Activated T-cell treated with anti-CD3 and anti-CD28 coated beads, Interleukin-2, amount 50 U/mL, for 4 hours (primary cell): ENCODE data around the gene NEMP2. TPM values are rescaled to one million over a fixed set of nuclear protein-coding genes. Genes with fewer than 3 reads are reported as not detected.

Source experiments
- ATAC-seq, 2 donors: fragments of 200-7000 bp; cut with Tn5 transposase; one replicate each; pipeline ENCODE4 v1.10.0; 2021
- DNase-seq: peaks from one replicate; pipeline ENCODE4 v3.0.0-alpha.2; 2020
- H3K27me3 Mint-ChIP-seq: one replicate; pipeline ENCODE4 v1.8.0; 2021; ENCODE audit warnings: low read depth, mixed read lengths
- H3K36me3 Mint-ChIP-seq: one replicate; pipeline ENCODE4 v1.8.0; 2022; ENCODE audit warnings: mixed read lengths; ENCODE audit not compliant: insufficient read depth
- H3K4me1 Mint-ChIP-seq: one replicate; pipeline ENCODE4 v1.8.0; 2021; ENCODE audit warnings: low read depth, mixed read lengths
- H3K4me3 Mint-ChIP-seq: one replicate; pipeline ENCODE4 v1.8.0; 2021; ENCODE audit warnings: mild to moderate bottlenecking, moderate library complexity, mixed read lengths
- H3K9me3 Mint-ChIP-seq: one replicate; pipeline ENCODE4 v1.8.0; 2021; ENCODE audit warnings: mixed read lengths
- total RNA-seq, 3 donors: library from RNA; stranded (reverse); gene quantifications; one replicate each; pipeline ENCODE4 v1.2.1, GENCODE V29; 2021

The NEMP2 gene
- total RNA-seq, 3 donors from 2014 or later, result 6.8 to 8.6 (median 8.5) TPM

DNA sequence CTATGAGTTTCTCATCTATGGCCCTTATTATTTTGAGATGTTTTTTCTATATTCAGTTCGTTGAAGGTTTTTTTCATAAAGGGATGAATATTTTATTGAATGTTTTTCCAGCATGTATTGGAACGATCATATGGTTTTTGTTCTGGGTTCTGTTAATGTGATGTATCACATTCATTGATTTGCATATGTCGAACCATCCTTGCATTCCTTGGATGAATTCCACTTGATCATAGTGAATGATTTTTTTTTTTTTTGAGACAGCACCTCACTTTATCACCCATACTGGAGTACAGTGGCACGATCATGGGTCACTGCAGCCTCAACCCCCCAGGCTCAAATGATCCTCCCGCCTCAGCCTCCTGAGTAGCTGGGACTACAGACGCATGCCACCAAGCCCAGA, 5.5 kb upstream of the NEMP2 start:
- no peaks in the 10 kb centered on the region for H3K27me3 Mint-ChIP-seq
- peaks cover 31% of the 10 kb centered on the region for H3K36me3 Mint-ChIP-seq
- H3K4me1 Mint-ChIP-seq, result peaks cover 16% of the 10 kb centered on the region
- no peak for DNase-seq
- no peak overlapping the region for H3K4me3 Mint-ChIP-seq
- ATAC-seq, result no peak
- H3K9me3 Mint-ChIP-seq, result peaks cover 48% of the 10 kb centered on the region

- ATAC-seq, result no peak
- H3K4me1 Mint-ChIP-seq, result peaks cover 23% of the 10 kb centered on the region
- peaks cover 31% of the 10 kb centered on the region for H3K36me3 Mint-ChIP-seq
- H3K4me3 Mint-ChIP-seq, result no peak overlapping the region
- no peak for DNase-seq
- peaks cover 48% of the 10 kb centered on the region for H3K9me3 Mint-ChIP-seq
- H3K27me3 Mint-ChIP-seq, result no peaks in the 10 kb centered on the region
These were observed 3.7 kb upstream of the NEMP2 start for GRCh38 chr2:190538201-190538600.

DNA sequence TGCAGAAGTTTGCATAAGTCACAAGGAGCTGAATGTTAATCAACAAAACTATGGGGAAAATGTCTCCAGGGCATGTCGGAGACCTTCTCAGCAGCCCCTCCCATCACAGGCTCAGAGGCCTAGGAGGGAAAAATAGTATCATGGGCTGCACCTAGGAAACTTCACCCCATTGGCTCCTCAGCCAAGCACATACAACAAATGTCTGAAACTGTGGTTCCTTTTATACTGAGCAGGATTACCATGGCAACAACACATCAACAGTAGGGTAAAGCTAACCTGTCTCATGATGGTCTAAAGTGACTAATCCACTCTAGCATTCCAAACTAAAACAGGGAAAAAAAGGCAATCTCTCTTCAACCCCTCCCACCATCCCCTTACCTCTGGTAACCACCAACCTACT, 3.2 kb upstream of the NEMP2 start:
- Mint-ChIP-seq H3K27me3 (no peaks in the 10 kb centered on the region), H3K4me1 (peaks cover 28% of the 10 kb centered on the region), H3K36me3 (peaks cover 29% of the 10 kb centered on the region), H3K4me3 (no peak overlapping the region), H3K9me3 (peaks cover 48% of the 10 kb centered on the region)
- ATAC-seq, result no peak
- no peak for DNase-seq

DNA sequence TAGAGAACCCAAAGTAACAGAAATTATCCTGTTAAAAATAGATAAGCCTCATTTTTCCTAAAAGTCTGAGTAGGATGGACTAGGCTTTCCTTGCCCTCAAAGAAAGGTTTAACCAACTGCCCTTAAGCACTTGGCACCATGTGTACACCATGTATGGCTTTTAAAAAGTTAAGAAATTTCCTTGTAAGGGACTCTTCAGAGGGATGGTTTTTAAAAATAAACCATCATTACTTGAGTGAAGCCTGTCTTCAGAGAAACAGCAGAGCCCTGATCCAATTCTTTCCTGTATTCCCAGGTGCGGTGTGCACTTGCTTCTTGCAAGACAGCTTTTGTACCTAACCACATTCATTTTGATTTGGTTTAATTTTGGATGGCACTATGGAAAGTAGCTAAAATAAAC, 1.1 kb upstream of the NEMP2 start:
- Mint-ChIP-seq H3K36me3 (peaks cover 22% of the 10 kb centered on the region), H3K9me3 (peaks cover 28% of the 10 kb centered on the region), H3K4me3 (peak overlapping the region; percentile 88), H3K27me3 (no peaks in the 10 kb centered on the region), H3K4me1 (peaks cover 48% of the 10 kb centered on the region)
- DNase-seq (no peak), ATAC-seq (no peak)

- ATAC-seq (no peak), DNase-seq (no peak)
- peak overlapping the region; percentile 88 for H3K4me3 Mint-ChIP-seq
- H3K36me3 Mint-ChIP-seq, result peaks cover 22% of the 10 kb centered on the region
- no peaks in the 10 kb centered on the region for H3K27me3 Mint-ChIP-seq
- peaks cover 23% of the 10 kb centered on the region for H3K9me3 Mint-ChIP-seq
- H3K4me1 Mint-ChIP-seq, result peaks cover 53% of the 10 kb centered on the region
These were observed 558 bp upstream of the NEMP2 start for GRCh38 chr2:190535121-190535439.

DNA sequence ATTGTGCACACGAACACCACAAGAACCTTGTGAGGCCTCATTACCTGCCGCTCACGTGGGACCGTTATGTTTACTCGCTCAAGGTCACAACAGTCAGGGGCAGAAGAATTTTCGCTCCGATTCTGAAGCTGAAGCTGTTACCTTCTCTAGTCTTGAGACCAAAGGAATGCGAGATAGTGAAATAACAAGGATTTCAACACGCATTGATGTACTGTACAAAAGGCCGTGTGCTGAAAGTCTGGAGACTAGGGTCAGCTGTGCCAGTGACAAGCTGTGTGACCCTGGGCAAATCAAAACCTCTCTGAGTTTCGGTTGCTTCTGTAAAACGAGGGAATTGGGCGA, 583 bp downstream of the NEMP2 start:
- Mint-ChIP-seq H3K4me1 (peaks cover 62% of the 10 kb centered on the region), H3K9me3 (peaks cover 14% of the 10 kb centered on the region), H3K36me3 (peaks cover 15% of the 10 kb centered on the region), H3K27me3 (no peaks in the 10 kb centered on the region), H3K4me3 (peak overlapping the region; percentile 95)
- ATAC-seq, result peak; percentile 25 to 42
- DNase-seq, result peak; percentile 44

DNA sequence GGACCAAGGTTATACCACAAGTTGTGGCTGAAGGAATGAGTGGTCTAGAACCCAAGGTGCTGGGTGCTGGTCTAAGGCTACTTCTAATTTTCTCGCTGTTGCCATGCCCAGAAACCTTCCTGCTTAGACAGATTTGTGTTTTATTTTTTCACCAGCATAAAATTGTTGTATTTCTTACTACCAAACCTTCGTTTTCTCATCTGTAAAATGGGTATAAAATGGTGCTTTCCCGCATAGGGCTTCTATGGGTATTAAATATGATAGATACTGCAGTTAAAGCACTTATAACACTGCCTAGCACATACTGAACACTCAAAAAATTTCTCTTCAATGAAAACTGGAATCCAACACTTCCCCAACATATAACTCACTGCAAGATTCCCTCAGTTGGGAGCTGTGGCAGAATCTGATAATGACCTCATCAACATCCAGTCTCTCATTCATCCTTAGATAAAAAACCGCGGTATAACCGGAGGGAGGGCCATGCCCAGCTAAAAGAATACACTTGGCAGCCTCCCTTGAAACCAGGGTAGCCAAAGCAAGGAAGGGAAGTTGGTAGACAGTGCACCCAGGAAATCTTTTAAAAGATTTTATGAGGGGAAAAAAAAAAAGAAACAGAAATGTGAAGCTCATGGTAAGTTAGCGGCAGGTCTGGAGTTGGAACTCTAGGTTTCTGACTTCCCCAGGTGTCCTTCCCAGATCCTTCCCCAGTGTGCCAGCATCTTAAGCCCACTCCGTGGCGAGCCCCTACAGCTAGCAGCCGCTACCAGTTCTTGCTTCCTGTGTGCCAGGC, 1.2 kb downstream of the NEMP2 start:
- peak overlapping the region; percentile 95 for H3K4me3 Mint-ChIP-seq
- H3K27me3 Mint-ChIP-seq, result no peaks in the 10 kb centered on the region
- H3K4me1 Mint-ChIP-seq, result peaks cover 67% of the 10 kb centered on the region
- no peak for ATAC-seq
- peaks cover 9% of the 10 kb centered on the region for H3K36me3 Mint-ChIP-seq
- H3K9me3 Mint-ChIP-seq, result peaks cover 8% of the 10 kb centered on the region
- DNase-seq, result no peak

DNA sequence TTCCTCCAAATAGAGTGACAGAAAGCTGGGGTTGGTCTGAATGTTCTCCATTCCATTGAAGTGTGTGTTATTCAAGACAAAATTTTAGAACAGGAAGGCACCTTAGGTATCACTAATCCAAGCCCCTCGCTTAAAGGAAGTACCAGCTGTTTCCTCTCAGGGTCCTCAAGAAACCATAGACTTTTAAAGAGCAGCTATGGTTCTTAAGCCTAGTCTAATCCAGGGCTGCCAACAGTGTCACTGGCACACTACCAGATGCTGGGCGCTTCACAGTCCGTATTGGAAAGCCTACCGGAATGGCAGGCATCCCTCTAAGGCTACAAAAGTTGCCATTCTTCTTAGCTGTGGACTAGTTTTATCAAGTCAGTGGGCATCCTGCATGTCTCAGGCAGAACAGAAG, 1.9 kb downstream of the NEMP2 start:
- H3K4me1 Mint-ChIP-seq, result peaks cover 73% of the 10 kb centered on the region
- peaks cover 8% of the 10 kb centered on the region for H3K9me3 Mint-ChIP-seq
- H3K36me3 Mint-ChIP-seq, result peaks cover 9% of the 10 kb centered on the region
- H3K27me3 Mint-ChIP-seq, result no peaks in the 10 kb centered on the region
- DNase-seq (no peak), ATAC-seq (no peak)
- H3K4me3 Mint-ChIP-seq, result peak overlapping the region; percentile 95

DNA sequence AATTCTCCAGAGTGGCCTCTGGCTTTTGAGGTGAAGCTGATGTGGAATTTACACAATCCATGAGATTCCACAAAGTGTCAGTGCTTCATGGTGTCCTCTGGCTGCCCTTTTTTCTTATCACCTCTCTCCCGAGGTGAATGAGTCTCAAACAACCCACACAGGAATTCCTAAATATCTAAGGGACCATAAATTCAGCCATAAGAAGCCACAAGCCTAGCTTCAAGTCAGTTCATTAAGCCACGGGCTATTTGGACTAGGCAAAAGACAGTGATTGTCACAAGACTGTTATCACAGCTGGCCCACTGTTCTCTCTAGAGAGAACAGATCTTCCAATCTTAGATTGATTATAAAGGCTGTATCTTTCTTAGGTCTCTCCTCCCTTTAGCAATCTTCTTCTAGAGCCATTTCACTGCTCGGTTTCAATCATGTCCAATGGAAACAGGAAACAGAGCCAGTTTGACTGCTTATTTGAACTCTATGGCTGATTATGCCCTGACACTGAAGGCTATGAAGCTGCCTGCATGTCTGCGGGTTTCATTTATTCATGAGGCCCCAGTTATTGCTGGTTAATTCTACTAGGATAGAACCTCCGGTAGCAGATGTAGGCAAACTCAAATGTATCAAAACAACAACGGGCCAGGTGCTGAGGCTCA, 4.1 kb downstream of the NEMP2 start:
- Mint-ChIP-seq H3K36me3 (no peaks in the 10 kb centered on the region), H3K4me3 (no peak overlapping the region), H3K4me1 (peaks cover 74% of the 10 kb centered on the region), H3K27me3 (no peaks in the 10 kb centered on the region), H3K9me3 (no peaks in the 10 kb centered on the region)
- no peak for DNase-seq
- no peak for ATAC-seq

GRCh38 chr2:190529486-190530247, 4.9 kb downstream of the NEMP2 start:
- DNase-seq, result no peak
- Mint-ChIP-seq H3K9me3 (no peaks in the 10 kb centered on the region), H3K36me3 (no peaks in the 10 kb centered on the region), H3K4me3 (no peak overlapping the region), H3K27me3 (no peaks in the 10 kb centered on the region), H3K4me1 (peaks cover 77% of the 10 kb centered on the region)
- ATAC-seq, result no peak

DNA sequence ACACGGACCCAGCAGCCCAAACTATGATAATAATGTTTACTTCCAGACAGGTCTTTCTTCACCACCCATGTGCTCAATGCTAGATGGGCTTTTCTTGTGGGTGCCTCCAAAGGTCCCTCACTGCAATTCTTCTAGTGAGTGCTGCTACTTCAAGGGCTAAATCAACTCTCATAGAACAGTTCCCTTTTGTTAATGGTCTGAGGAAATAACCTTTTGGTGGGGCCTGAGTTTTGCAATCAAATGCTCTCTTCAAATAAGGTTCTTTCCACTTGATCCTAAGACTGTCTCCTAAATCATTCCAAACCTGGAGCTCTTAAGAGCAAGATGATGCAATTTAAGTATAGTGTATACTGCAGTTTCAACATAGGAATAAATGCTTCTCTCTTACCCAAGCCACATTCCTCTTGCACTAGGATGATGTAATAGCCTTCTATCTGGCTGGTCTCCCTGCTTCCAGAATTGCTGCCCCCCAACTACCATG, 6.0 kb downstream of the NEMP2 start:
- H3K4me1 Mint-ChIP-seq, result peaks cover 73% of the 10 kb centered on the region
- no peak for ATAC-seq

DNA sequence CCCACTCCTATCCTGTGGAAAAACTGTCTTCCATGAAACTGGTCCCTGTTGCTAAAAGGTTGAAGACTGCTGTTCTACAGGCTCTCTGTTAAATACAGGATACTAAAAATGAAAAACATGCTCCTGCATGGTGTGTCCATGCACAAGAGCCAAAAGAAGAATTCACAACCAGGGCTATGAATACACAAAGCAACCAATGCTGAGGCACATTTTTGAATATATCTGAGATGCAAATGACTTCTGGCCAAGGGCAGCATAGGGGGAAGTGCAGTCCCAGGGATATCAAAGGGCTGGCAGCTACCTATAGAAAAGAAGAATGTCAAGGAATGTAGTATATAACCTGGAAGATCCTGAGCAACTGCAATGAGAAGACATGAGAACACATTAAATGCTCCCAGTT, 6.6 kb downstream of the NEMP2 start:
- Mint-ChIP-seq H3K27me3 (no peaks in the 10 kb centered on the region), H3K4me3 (no peak overlapping the region), H3K4me1 (peaks cover 67% of the 10 kb centered on the region), H3K9me3 (no peaks in the 10 kb centered on the region), H3K36me3 (peaks cover 8% of the 10 kb centered on the region)
- DNase-seq (no peak), ATAC-seq (no peak)

More for the DNA sequence above, 6.0 kb downstream of the NEMP2 start:
- no peak for DNase-seq
- Mint-ChIP-seq H3K4me3 (no peak overlapping the region), H3K9me3 (no peaks in the 10 kb centered on the region), H3K27me3 (no peaks in the 10 kb centered on the region), H3K36me3 (peaks cover 6% of the 10 kb centered on the region)

- Mint-ChIP-seq H3K4me1 (peaks cover 60% of the 10 kb centered on the region), H3K27me3 (no peaks in the 10 kb centered on the region), H3K36me3 (peaks cover 12% of the 10 kb centered on the region), H3K4me3 (no peak overlapping the region), H3K9me3 (no peaks in the 10 kb centered on the region)
- no peak for DNase-seq
- ATAC-seq, result no peak
These were observed 7.3 kb downstream of the NEMP2 start for GRCh38 chr2:190527214-190527613.

- no peaks in the 10 kb centered on the region for H3K27me3 Mint-ChIP-seq
- no peak overlapping the region for H3K4me3 Mint-ChIP-seq
- DNase-seq, result no peak
- no peak for ATAC-seq
- H3K4me1 Mint-ChIP-seq, result peaks cover 58% of the 10 kb centered on the region
- peaks cover 13% of the 10 kb centered on the region for H3K36me3 Mint-ChIP-seq
- H3K9me3 Mint-ChIP-seq, result no peaks in the 10 kb centered on the region
These were observed 8.3 kb downstream of the NEMP2 start for GRCh38 chr2:190526105-190526750.
